Suppressor macrophage (primary cell): ENCODE data around the gene TUT4.
A peak's percentile ranks its signal among the peaks of the same experiment; 100 is the strongest.

ENCODE experiments used
- DNase-seq, 4 experiments: peaks; one replicate each; pipeline ENCODE4 v3.0.0-alpha.2; 2020 to 2022

The TUT4 gene

DNA sequence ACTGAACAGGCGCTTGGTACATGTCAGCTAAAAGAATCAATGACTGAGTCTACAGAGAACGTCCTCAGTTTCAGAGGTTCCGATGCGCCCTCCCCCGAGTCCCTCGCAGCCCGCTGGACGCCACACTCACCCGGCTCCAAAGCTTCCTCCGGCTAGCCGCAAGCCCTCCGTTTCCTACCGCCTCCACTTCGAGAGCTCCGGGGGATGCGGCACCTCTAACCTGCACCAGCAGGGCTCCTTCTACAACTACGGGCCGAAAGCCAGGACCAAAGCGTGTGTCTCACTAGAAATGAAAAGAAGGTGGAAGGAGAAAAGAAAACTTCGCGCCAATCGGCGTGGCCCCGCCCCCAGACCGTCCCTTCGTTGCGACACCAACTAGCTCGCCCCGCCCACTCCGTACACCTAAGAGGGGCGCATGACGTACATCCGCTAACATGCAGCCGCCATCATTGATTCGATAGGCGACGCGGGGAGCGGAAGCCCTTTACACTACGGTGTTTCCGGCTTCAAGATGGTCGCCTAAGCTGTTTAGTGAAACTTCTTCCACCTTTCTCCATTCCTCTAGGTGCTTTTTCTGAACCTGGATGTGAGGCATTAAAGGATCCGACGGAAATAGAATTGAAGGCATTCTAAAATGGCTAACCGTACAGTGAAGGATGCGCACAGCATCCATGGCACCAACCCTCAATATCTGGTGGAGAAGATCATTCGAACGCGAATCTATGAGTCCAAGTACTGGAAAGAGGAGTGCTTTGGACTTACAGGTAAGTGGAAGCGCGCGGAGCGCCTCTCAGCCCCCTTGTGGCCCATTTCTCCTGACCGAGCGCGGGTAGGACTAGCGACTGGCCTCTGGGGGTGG, 148.5 kb downstream of the TUT4 start, which contains the start of the genes ORC1 and PRPF38A:
Gene ORC1, minus strand, starts transcription at position 308 of the 859 bp plus-strand sequence. CDS start 2,200 bp downstream, outside the sequence.
Gene PRPF38A, plus strand, starts transcription at position 487 of the 859 bp plus-strand sequence. Its CDS starts 148 bp downstream, at position 635.
- peak; percentile 98 to 100 (median 98) for DNase-seq

DNA sequence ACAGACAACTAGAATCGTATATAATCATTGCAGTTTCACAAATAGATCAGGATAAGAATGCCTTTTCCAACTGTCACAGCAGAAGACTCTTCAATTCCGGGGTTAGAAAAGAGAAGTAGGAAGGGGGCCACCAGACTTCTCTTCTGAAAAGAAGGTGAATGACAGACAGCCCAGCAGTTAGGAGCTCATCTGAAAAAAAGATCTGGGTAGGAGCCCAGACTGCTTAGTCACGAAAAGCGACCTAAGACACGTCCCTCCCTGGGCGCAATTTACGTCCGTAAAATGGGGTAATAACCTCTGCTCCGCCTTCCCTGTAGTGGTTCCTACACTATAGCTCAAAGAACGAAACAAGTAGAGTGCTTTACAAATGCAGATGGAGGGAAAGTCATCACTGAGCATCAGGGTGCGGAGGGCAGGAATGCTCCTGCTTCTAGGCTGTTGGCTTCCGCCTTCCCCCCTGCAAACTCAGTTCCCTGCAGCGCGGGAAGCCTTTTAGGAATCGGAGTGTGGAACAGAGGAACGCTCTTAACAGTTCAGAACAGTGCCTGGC, 149.3 kb downstream of the TUT4 start:
- peak; percentile 79 to 89 (median 81) for DNase-seq

DNA sequence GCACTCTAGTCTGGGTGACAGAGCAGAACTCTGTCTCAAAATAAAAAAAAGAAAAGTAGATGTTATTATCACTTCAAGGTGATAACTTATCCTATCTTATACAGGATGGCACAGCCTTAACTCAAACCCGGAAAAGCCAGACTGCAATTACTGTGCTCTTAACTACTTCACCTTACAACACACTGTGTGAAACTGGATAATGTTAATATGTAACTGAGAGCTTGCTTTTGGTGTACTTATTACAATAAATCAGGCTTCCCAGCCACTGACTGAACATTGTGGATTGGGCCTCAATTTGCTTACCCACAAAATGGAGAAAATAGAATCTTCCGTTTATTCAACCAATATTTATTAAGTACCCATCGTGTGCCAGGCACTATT, 150.0 kb downstream of the TUT4 start:
- peak in 1 of 4 experiments; percentile 4 for DNase-seq

DNA sequence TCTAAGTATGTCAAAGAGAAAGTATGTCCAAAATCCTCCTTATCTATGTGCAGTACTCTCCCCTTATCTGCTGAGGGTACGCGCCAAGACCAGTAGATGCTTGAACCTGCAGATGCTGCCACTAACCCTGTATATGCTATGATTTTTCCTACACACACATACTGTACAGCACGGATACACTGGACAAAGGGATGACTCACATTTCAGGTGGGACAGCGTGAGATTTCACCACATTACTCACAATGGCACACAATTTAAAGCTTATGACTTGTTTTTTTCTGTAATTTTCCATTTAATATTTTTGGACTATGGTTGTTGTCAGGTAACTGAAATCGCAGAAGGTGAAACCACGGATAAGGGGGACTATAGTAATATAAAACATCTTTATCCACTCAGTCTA, 152.8 kb downstream of the TUT4 start:
- no peak for DNase-seq

DNA sequence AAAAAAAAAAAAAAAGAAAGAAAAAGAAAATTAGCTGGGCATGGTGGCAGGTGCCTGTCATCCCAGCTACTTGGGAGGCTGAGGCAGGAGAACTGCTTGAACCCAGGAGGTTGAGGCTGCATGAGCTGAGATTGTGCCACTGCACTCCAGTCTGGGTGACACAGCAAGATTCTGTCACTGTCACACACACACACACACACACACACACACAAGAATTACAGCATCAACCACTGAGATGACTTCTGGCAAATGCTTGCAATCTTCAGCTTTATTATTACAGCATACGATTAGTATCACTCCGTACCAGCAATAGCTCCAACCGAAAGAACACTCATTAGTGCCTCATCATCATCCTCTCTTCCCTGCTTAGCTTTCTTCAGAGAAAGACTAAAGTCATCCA, 153.3 kb downstream of the TUT4 start:
- no peak for DNase-seq

DNA sequence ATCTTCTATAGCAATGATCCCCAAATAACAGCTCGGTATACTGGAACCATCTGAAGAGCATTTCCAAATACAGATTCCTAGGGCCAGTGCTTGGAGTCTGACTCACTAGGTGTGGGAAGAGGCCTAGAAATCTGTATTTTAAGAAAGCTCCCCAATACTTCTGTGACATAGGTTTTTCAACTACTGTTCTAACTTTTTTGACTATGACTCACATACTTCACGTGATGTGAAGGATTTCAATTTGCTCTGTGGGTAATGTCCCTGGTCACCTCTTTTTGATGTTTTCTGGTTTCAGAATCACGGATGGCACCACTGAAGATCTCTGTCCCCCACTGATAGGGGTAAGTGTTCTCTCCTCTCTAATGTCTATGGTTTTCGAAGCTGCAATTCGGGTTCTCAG, 159.7 kb downstream of the TUT4 start:
- DNase-seq = no peak

DNA sequence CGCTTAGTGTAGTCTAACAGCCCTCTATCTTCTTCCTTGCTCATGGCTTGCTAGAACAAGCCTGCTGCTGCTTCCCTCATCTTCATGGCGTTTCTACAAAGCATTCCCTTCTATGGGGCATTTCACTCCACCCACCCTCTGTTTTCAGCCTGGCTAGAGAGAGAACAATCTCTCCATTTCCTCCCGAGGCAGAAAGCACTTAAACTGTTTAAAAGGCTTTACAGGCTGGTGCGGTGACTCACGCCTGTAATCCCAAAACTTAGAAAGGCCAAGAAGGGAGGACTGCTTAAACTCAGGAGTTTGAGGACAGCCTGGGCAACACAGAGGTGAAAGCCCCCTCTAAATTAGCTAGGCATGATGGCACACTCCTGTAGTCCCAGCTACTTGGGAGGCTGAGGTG, 166.4 kb downstream of the TUT4 start:
- no peak for DNase-seq

DNA sequence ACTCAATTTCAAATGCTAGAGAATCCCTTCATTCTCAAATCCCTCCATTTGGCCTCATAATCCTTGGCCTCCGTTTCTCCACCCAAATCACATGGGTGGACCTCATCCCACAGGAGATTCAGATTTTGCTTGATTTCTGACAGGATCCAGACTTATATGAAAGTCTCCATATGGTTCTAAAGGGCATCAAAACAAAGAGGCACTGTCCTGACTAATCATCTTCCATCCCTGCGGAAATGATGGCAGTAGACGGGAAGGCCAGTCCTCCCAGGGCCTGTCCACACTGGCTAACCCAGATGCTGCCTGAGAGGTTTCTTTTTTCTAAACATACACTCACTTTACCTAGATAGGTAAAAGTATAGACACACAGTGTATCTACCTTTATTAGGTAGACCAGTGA, 167.5 kb downstream of the TUT4 start:
- no peak for DNase-seq
